ENCODE results near the gene NUAK2. TPM values are rescaled to one million over a fixed set of nuclear protein-coding genes. Genes with fewer than 3 reads are reported as not detected.

NUAK2 gene
- total RNA-seq, 1 donor from 2014 or later, result 3.3 TPM

DNA sequence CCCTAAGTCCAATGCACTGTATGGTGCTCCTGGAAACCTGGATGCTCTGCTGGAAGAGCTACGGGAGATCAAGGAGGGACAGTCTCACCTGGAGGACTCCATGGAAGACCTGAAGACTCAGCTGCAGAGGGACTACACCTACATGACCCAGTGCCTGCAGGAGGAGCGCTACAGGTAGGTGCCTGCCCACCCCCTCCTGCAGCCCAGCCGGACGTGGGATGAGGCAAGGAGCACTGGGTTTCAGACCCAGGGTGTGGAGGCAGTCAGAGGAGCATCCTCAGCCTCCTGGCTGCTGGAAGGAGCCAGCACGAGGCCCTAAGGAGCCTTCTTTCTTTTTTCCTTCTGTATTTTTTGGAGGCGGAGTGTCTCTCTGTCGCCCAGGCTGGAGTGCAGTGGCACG, 51.8 kb downstream of the NUAK2 start:
- peaks cover 4% of the 10 kb centered on the region for H3K36me3 Mint-ChIP-seq (ENCODE audit: low read depth)
- TF ChIP-seq, protein P1, sequence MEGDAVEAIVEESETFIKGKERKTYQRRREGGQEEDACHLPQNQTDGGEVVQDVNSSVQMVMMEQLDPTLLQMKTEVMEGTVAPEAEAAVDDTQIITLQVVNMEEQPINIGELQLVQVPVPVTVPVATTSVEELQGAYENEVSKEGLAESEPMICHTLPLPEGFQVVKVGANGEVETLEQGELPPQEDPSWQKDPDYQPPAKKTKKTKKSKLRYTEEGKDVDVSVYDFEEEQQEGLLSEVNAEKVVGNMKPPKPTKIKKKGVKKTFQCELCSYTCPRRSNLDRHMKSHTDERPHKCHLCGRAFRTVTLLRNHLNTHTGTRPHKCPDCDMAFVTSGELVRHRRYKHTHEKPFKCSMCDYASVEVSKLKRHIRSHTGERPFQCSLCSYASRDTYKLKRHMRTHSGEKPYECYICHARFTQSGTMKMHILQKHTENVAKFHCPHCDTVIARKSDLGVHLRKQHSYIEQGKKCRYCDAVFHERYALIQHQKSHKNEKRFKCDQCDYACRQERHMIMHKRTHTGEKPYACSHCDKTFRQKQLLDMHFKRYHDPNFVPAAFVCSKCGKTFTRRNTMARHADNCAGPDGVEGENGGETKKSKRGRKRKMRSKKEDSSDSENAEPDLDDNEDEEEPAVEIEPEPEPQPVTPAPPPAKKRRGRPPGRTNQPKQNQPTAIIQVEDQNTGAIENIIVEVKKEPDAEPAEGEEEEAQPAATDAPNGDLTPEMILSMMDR (IDR thresholded peaks at IDR 0.05), result no peak
- H3K27ac Mint-ChIP-seq (ENCODE audit: unreplicated experiment), result no peak overlapping the region
- no peak overlapping the region for H3K4me3 Mint-ChIP-seq (ENCODE audit: unreplicated experiment)
- H3K4me1 Mint-ChIP-seq (ENCODE audit: low read depth), result peaks cover 9% of the 10 kb centered on the region
- H3K27me3 Mint-ChIP-seq (ENCODE audit: low read depth), result no peaks in the 10 kb centered on the region
- no peak for DNase-seq (ENCODE audit: low spot score)
- no peaks in the 10 kb centered on the region for H3K9me3 Mint-ChIP-seq (ENCODE audit: low read depth)

DNA sequence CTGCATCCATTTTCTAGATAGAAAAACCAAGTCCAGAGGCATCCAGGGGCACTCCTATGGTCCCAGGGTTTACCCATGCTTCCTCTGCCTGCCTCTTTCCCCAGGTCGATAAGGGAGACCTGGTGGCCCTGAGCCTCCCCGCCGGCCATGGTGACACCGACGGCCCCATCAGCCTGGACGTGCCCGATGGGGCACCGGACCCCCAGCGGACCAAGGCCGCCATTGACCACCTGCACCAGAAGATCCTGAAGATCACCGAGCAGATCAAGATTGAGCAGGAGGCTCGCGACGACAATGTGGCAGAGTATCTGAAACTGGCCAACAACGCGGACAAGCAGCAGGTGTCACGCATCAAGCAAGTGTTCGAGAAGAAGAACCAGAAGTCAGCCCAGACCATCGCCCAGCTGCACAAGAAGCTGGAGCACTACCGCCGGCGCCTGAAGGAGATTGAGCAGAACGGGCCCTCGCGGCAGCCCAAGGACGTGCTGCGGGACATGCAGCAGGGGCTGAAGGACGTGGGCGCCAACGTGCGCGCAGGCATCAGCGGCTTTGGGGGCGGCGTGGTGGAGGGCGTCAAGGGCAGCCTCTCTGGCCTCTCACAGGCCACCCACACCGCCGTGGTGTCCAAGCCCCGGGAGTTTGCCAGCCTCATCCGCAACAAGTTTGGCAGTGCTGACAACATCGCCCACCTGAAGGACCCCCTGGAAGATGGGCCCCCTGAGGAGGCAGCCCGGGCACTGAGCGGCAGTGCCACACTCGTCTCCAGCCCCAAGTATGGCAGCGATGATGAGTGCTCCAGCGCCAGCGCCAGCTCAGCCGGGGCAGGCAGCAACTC, 52.5 kb downstream of the NUAK2 start:
- no peak overlapping the region for H3K4me3 Mint-ChIP-seq (ENCODE audit: unreplicated experiment)
- no peaks in the 10 kb centered on the region for H3K27me3 Mint-ChIP-seq (ENCODE audit: low read depth)
- H3K4me1 Mint-ChIP-seq (ENCODE audit: low read depth), result peaks cover 9% of the 10 kb centered on the region
- TF ChIP-seq, protein P1 (IDR thresholded peaks at IDR 0.05), result no peak
- H3K27ac Mint-ChIP-seq (ENCODE audit: unreplicated experiment), result no peak overlapping the region
- no peaks in the 10 kb centered on the region for H3K9me3 Mint-ChIP-seq (ENCODE audit: low read depth)
- peaks cover 4% of the 10 kb centered on the region for H3K36me3 Mint-ChIP-seq (ENCODE audit: low read depth)
- no peak for DNase-seq (ENCODE audit: low spot score)

DNA sequence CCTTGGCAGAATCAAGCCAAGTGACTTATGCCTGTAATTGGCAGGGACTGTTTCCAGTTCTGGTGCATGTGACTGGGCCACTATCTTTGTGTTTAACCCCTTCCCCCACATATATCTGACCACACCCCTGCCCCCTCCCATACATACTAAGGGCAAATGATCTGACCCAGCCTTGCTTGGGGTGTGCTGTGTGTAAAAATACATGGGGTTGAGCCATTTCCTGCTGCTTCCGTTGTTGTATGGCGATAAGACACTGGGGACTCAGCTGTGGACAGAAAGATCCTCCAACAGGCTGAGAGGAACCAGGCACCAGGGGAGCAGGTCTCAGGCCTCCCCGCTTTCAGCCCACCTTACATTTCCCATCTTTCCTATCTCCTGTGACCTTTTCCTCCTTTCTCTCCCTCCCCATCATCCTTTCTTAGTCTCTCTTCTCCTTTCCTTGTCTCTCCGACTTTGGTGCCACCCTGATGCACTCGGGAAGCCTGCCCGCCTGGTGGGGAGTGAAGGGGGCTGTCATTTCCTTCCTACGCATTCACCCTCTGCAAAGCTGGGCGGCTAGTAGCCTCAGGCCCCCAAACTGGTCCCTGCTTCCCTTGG, 54.1 kb downstream of the NUAK2 start:
- no peaks in the 10 kb centered on the region for H3K27me3 Mint-ChIP-seq (ENCODE audit: low read depth)
- no peak overlapping the region for H3K4me3 Mint-ChIP-seq (ENCODE audit: unreplicated experiment)
- no peak for DNase-seq (ENCODE audit: low spot score)
- H3K9me3 Mint-ChIP-seq (ENCODE audit: low read depth), result no peaks in the 10 kb centered on the region
- TF ChIP-seq, protein P1 (IDR thresholded peaks at IDR 0.05), result no peak
- H3K36me3 Mint-ChIP-seq (ENCODE audit: low read depth), result peaks cover 2% of the 10 kb centered on the region
- H3K27ac Mint-ChIP-seq (ENCODE audit: unreplicated experiment), result no peak overlapping the region
- peaks cover 16% of the 10 kb centered on the region for H3K4me1 Mint-ChIP-seq (ENCODE audit: low read depth)

DNA sequence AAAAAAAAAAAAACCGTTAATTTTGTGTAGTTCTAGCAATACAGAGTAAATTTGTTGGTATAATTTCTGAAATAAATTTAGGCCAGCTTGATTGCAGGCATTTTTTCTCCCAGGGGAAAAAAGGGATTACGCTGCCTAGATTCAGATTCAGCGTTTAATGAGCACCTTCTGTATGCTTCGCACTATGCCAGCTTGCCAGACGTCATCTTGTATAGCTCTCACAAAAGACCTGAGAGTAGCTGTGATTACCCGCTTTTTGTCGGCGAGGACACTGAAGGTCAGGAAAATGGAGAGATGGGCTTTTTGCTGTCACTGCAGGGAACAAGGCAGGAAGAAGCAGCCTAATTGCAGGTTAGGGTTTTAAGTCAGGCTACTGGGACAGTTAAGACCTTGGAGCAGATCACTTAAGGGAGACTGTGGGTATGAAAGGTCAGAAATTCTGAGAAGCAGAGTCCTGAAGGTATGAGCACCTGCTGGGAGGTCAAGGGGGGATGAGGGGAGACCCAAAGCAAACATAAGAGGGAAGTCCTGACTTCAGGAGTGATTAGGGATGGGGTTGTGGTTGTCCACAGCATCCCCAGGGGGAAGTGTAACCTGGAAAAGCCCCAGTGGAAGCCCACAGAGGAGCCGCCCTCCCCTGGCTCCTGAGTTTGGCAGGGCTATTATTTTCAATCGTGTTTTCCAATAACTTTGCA, 54.8 kb downstream of the NUAK2 start:
- H3K4me3 Mint-ChIP-seq (ENCODE audit: unreplicated experiment), result no peak overlapping the region
- no peak for DNase-seq (ENCODE audit: low spot score)
- no peak overlapping the region for H3K27ac Mint-ChIP-seq (ENCODE audit: unreplicated experiment)
- no peaks in the 10 kb centered on the region for H3K27me3 Mint-ChIP-seq (ENCODE audit: low read depth)
- no peaks in the 10 kb centered on the region for H3K36me3 Mint-ChIP-seq (ENCODE audit: low read depth)
- TF ChIP-seq, protein P1 (IDR thresholded peaks at IDR 0.05), result no peak
- peaks cover 22% of the 10 kb centered on the region for H3K4me1 Mint-ChIP-seq (ENCODE audit: low read depth)
- no peaks in the 10 kb centered on the region for H3K9me3 Mint-ChIP-seq (ENCODE audit: low read depth)

DNA sequence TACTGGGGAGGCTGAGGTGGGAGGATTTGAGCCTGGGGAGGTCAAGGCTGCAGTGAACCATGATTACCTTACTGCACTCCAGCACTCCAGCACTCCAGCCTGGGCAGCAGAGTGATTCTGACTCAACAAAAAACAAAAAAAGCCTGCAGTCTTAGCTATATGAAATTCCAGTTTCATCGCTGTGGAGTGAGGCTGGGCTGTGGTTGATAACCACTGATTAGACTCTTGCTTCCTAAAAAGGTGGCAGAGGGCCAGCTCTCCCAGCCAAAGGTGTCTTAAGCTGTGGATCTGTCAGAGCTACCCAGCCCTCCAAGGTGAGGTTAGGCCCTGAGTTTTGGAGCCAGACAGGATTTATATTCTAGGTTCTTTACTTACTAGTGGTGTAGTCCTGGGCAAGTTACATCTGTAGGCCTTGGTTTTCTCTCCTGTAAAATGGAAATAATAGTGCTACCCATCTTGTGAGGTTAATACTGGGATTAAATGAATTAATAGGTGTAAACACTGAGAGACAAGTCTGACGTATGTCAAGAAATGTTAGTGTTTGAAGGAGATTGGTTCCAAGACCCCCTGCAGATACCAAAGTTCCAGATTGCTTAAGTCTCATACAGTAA, 57.9 kb downstream of the NUAK2 start:
- no peak for DNase-seq (ENCODE audit: low spot score)
- H3K9me3 Mint-ChIP-seq (ENCODE audit: low read depth), result no peaks in the 10 kb centered on the region
- no peak overlapping the region for H3K27ac Mint-ChIP-seq (ENCODE audit: unreplicated experiment)
- no peaks in the 10 kb centered on the region for H3K36me3 Mint-ChIP-seq (ENCODE audit: low read depth)
- no peak overlapping the region for H3K4me3 Mint-ChIP-seq (ENCODE audit: unreplicated experiment)
- no peaks in the 10 kb centered on the region for H3K27me3 Mint-ChIP-seq (ENCODE audit: low read depth)
- H3K4me1 Mint-ChIP-seq (ENCODE audit: low read depth), result peaks cover 31% of the 10 kb centered on the region
- TF ChIP-seq, protein P1 (IDR thresholded peaks at IDR 0.05), result no peak

Measured in chondrocyte (in vitro differentiated cells).